Measurements from ENCODE around the gene TUBGCP5.
"Not testable (repeated sequence)": the region's sequence is repeated elsewhere in the genome, so short reads cannot be mapped to it uniquely, and the experiment has no call there.

TUBGCP5 gene
- total RNA-seq = 33.7 to 51.1 (median 33.7) reads per million in 3 experiments

GRCh38 chr15:23039143-23039916 is at the start of gene TUBGCP5:
Gene TUBGCP5 (minus strand): TSS chr15:23039569. CDS start chr15:23039543, 26 bp downstream.
- DNase-seq = peak; percentile 97

GRCh38 chr15:23083115-23083514 is 43.7 kb upstream of the TUBGCP5 start:
- no peak for DNase-seq

- DNase-seq = not testable (repeated sequence)
Measured at GRCh38 chr15:23081996-23082737, 42.8 kb upstream of the TUBGCP5 start.

- DNase-seq = no peak
Measured at GRCh38 chr15:23081271-23081670, 41.9 kb upstream of the TUBGCP5 start.

GRCh38 chr15:23079766-23080165 is 40.4 kb upstream of the TUBGCP5 start:
- no peak for DNase-seq

GRCh38 chr15:23075927-23076326 is 36.6 kb upstream of the TUBGCP5 start:
- DNase-seq = no peak

- no peak for DNase-seq
Measured at GRCh38 chr15:23074684-23075083, 35.3 kb upstream of the TUBGCP5 start.

GRCh38 chr15:23073890-23074646 is 34.7 kb upstream of the TUBGCP5 start:
- DNase-seq = no peak

- DNase-seq = no peak
Measured at GRCh38 chr15:23072633-23073032, 33.3 kb upstream of the TUBGCP5 start.

GRCh38 chr15:23069496-23070166 is 30.3 kb upstream of the TUBGCP5 start:
- DNase-seq = no peak

- DNase-seq = no peak
Measured at GRCh38 chr15:23067416-23067815, 28.0 kb upstream of the TUBGCP5 start.

GRCh38 chr15:23065836-23066235 is 26.5 kb upstream of the TUBGCP5 start:
- no peak for DNase-seq

- no peak for DNase-seq
Measured at GRCh38 chr15:23064156-23064555, 24.8 kb upstream of the TUBGCP5 start.

GRCh38 chr15:23057707-23058106 is 18.3 kb upstream of the TUBGCP5 start:
- no peak for DNase-seq

- DNase-seq = no peak
Measured at GRCh38 chr15:23055316-23055715, 15.9 kb upstream of the TUBGCP5 start.

GRCh38 chr15:23052522-23052921 is 13.2 kb upstream of the TUBGCP5 start:
- no peak for DNase-seq

GRCh38 chr15:23050708-23051107 is 11.3 kb upstream of the TUBGCP5 start:
- no peak for DNase-seq

- no peak for DNase-seq
Measured at GRCh38 chr15:23049984-23050628, 10.7 kb upstream of the TUBGCP5 start.

- not testable (repeated sequence) for DNase-seq
Measured at GRCh38 chr15:23048572-23049282, 9.4 kb upstream of the TUBGCP5 start.

- not testable (repeated sequence) for DNase-seq
Measured at GRCh38 chr15:23043987-23044386, 4.6 kb upstream of the TUBGCP5 start.

- not testable (repeated sequence) for DNase-seq
Measured at GRCh38 chr15:23043535-23043934, 4.2 kb upstream of the TUBGCP5 start.
